ENCODE data around the gene TK1.
A peak's percentile ranks its signal among the peaks of the same experiment; 100 is the strongest.

The TK1 gene

GRCh38 chr17:78133179-78133951, 53.5 kb downstream of the TK1 start:
- no peak for DNase-seq

DNA sequence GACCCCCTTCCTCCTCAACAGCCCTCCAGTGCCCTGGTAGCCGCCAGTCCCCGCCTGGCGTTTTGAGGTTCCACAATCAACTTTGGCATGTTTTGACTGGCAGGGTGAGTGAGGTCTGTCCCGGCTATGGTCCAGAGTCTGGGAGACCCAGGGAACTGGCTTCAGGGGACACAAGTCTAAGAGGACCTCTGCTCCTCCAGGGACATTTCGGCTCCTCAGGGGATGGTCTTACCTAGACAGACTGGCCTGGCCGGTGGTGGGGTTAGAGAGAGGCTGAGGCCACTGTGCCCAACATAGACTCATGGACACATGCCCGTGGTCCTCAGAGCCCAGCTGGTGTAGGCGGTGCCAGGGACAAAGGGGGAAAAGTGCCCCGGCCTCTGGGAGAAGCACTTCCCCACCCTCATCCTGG, 54.1 kb downstream of the TK1 start:
- DNase-seq, result no peak

DNA sequence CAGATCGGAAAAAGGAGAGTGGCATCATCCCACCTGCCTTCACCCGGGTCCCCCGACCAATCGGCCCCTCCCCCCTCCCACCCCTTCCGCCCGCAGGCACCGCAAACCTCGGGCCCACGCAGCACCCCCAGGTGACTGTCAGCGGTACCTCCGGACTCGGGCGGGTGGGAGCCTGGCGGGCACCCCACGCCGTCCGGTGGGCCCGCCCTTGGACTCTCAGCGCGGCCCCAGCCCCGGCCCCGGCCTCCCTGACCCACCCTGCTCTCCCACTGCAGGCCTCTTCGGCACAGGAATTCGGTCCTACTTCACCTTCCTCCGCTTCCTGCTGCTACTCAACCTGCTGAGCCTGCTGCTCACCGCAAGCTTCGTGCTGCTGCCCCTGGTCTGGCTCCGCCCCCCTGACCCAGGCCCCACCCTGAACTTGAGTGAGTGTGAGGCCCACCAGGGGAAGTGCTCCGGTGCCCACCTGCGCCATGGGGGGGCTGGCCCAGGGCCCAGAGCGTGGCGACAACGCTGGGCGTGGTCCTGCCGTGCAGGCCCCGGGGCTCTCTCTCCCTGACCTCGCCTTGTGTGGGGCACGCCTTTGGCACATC, 54.7 kb downstream of the TK1 start:
- no peak for DNase-seq

DNA sequence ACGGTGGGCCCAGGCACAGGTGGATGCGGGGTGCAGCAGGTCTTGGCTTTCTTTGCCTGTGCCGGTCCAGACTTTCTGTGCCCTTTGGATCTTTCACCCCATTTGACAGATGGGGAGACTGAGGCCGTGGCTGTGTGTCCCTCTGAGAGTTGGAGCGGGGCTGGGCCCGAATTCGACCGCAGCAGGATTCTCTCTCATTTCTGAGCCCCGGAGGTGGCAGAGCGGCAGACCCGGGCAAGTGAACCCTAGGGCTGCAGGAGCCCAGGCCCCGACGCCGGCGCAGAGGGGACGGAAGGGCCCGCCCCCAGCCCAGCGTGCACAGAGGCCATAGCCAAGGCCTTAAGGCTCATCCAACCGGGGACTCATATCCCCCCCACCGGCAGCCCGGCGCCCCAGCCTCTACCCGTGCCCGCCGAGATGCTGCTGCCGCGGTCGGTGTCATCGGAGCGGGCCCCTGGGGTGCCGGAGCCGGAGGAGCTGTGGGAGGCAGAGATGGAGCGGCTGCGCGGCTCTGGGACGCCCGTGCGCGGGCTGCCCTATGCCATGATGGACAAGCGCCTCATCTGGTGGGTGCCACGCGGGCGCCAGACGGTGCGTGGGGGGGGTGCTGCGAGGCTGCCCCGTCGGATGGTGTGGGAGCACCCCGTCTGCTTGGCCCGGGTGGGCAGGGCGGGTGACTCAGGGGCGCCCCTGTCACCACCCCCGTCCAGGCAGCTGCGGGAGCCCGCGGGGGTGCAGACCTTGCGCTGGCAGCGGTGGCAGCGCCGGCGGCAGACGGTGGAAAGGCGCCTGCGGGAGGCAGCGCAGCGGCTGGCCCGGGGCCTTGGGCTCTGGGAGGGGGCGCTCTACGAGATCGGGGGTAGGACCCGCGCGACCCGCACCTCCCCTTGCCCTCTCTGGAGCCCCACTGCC, 55.4 kb downstream of the TK1 start:
- DNase-seq, result peak; percentile 27 to 69

DNA sequence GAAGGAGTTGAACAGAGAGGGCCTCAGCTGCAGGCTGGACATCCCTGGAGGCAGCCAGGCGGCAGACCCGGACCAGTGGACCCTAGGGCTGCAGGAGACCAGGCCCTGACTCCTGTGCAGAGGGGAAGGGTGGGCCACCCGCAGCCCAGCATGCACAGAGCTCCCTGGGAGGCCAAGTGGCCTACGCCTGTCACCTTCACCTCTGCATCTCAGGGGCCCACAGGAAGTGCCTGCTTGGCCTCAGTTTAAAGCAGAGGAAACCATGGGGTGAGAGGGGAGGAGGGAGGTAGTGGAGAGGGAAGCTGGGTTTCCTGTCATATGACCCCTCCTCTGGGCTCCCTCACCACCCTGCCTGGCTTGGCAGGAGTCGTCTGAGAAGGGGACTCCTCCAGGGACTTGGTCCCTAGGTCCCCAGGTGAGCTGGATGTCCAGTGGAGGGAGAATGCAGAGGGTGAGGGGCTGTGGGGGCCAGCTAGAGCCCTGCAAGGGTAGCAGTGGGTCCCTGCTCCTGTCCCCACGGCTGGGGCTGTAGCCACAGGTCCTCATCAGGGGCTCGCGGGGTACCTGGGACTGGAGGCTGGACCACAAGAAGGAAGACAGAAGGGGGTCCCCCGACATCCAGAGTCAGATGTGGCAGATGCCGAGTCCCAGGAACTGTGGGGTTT, 56.3 kb downstream of the TK1 start, which contains the start of gene TMC8:
TMC8 (plus strand) TSS at position 335 of the 665 bp plus-strand sequence. CDS start 818 bp downstream, outside the sequence.
- DNase-seq, result peak; percentile 57 to 58

- DNase-seq, result no peak
Measured at GRCh38 chr17:78130090-78130436, 56.8 kb downstream of the TK1 start.

GRCh38 chr17:78129351-78130089, 57.3 kb downstream of the TK1 start:
- DNase-seq, result no peak

GRCh38 chr17:78128551-78129350, 58.1 kb downstream of the TK1 start, which contains the start of gene TMC6:
TMC6 (minus strand) TSS chr17:78128755; CDS start chr17:78126832, 1,923 bp downstream.
- DNase-seq, result peak; percentile 33 to 65

DNA sequence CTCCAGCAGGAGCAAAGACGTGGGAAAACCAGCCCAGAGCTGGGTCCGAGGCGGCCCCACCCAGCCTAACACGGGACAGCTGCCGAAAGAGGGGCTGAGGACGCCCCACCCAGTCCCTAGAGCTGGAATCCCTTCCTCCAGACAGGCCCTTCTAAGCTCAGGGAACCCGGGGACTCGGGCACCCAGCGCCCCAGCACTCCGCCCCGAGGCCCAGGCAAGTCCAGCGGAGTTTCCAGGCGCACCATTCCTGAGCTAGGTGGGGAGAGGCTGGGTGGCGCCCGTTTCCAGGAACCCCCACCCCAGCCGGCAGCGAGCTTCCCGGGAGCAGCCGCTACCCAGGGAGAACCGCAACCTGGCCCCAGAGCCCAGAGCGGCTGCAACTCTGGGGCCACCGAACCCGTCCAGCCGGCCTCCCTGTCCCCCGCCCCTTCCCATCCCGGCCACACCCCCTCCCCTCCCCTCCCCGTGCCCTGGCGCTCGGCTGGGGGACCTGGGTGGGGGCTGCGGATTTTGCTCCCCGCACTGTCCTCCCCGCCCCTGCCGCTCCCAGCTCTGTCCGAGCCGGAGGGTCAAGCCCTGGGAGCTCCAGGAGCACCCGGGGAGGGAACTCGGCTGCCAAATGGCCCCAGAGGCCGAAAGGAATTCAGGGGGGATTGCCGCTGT, 58.8 kb downstream of the TK1 start:
- no peak for DNase-seq

DNA sequence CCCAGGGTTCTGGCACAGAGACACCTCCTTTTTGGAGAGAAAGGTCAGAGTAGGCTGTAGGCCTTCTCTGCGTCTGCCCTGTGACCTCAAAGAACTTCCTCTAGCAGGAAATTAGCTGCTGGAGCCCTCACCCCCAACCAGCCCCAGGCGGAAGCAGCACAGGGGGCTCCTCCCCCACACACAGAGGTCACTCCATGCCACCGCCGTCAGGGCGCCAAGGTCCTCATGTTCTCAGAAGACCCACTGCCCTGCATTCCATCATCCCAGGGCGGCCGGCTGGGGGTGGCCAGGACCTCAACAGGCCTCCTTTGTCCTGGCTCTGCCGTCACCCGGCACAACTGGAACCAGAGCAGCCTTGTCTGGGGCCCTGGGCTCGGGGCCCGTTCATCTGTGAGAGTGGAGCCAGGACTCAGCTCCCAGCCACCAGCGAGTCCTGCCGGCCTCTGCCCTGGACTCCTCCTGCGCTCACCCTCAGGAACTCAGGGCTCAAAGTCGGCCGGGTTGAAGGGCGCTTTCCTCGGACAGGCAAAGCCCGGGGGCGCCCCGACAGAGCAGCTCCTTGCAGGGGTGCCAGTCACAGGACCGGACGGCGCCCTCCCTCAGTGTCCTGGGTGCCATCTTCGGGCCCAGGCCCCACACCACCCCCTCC, 59.5 kb downstream of the TK1 start:
- peak; percentile 90 to 92 for DNase-seq

DNA sequence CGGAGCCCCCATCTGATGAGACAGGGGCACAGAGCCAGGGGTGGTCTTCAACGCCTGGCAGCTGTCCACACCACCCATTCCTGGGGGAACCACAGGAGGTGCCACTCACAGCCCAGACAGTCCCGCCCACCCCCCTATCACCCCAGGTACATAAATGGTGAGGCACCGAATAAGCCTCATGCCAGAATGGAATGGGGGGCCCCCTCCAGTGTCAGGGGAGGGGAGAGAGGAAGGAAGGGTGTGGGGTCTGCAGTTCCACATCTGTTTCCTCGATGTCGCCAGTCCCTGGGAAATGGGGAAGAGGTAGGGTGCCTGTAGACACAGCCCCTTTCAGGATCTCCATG, 60.0 kb downstream of the TK1 start:
- no peak for DNase-seq

- no peak for DNase-seq
Measured at GRCh38 chr17:78125976-78126894, 60.6 kb downstream of the TK1 start.

GRCh38 chr17:78125138-78125913, 61.5 kb downstream of the TK1 start:
- DNase-seq, result peak in 1 of 2 donors; percentile 42

DNA sequence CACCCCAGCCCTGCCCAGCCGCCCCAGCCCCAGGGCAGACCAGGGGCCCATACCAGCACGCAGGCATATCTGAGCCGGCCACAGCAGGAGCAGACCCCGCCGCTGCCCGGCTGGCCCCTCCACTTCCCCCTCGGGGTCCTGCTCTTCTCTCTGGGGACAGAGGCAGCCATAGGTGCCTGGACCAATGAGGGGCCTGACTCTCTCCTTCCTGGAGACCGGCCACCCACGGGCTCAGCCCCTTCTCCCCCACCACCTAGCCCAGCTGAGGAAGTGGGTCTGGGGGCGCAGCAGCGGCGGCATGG, 62.1 kb downstream of the TK1 start:
- DNase-seq, result no peak

All from inflammatory macrophage (primary cell).